Measurements from ENCODE around the gene PSMD2.
A peak's percentile ranks its signal among the peaks of the same experiment; 100 is the strongest.
"Not testable (repeated sequence)": the region's sequence is repeated elsewhere in the genome, so short reads cannot be mapped to it uniquely, and the experiment has no call there.

PSMD2 gene

DNA sequence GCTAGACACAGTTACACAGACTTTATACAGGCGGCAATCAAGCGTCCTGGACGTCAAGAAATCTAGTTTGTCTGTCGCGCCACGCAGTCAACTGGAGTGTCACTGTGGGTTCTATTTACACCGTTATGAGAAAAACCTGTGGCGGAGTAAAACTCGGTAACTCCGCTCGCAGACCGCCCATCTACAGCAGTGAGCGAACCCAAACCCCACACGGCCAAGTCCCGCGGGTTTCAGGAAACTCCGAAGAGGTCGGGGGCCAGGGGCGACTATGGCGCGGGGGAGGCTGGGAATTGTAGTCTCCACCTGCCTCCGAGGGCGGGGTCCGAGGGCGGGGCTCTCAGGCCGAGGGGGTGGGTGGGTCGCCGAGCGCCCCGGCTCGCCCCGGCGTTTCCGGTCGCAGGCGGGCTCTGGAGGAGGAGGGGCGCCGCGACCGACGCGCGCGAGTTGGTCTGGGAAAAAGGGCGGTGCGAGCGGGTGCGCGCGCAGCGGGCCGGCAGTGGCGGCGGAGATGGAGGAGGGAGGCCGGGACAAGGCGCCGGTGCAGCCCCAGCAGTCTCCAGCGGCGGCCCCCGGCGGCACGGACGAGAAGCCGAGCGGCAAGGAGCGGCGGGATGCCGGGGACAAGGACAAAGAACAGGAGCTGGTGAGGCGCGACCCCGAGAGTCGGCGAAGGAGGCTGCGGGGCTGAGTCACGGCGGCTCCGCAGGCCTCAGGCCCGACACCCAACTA is at the start of gene PSMD2:
Gene PSMD2, plus strand, starts transcription at position 483 of the 729 bp plus-strand sequence. Its CDS starts 26 bp downstream, at position 509.
- DNase-seq (ENCODE audit: low spot score): peak; percentile 99

DNA sequence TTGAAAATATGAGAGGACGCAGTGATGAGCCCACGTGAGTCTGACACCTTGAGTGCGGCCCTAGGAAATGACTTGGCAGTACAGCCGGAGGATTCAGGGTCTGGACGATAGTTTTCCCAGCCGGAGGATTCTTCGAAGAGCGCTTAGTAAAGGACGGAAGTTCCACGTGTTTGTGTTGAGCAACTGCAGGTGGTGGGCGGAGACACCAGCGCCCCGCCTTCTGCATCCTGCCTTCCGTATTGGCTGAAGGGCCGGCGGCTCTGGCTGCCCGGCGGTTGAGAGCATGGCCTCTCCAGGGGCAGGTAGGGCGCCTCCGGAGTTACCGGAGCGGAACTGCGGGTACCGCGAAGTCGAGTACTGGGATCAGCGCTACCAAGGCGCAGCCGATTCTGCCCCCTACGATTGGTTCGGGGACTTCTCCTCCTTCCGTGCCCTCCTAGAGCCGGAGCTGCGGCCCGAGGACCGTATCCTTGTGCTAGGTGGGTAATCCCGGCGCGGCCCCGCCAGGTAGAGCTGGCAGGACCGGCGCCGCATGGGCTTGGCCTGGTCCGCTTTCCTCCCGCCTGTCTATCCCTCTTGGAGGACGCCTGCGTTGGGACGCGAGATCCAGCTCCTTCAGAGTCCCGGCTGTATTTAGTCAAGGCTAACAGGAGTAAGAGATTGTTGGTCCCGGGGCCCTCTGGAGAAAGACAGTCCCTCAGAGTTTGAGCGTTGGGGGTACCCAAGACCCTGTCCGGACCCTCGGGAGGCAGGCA is 49.5 kb upstream of the PSMD2 start, which contains the start of gene EEF1AKMT4:
Gene EEF1AKMT4, plus strand, starts transcription at position 261 of the 755 bp plus-strand sequence. Its CDS starts 23 bp downstream, at position 284.
- peak; percentile 97 for DNase-seq (ENCODE audit: low spot score)

DNA sequence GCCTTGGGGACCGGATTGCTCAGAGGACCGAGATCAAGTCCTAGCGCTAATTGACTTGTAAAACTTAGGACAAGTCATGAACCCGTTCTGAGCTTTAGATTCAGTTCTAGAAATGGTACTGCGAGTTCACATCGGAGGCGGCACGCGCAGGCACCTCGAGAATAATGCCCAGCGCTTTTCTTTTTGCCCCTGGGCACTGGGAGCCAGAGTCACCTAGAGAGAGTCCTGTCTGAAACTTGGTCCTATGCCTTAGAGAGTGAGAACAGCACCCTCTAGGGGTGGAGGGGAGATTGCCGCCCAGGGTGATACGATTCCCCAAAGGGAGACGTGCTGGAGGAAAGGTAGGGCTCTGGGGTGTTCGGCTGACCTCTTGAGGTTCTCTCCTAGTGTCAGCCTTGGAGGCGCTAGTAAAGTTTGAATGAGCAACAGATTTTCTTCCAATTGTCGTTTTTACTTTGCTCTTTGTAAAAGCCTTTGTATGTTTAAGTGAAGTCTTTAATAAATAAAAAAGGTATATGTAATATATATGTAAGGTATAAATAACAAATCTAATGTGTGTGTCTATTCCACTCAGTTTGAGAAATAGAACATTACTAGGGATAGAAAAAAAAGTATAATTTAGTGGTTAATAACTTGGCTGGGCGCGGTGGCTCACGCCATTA is 48.7 kb upstream of the PSMD2 start:
- DNase-seq (ENCODE audit: low spot score): peak; percentile 86

DNA sequence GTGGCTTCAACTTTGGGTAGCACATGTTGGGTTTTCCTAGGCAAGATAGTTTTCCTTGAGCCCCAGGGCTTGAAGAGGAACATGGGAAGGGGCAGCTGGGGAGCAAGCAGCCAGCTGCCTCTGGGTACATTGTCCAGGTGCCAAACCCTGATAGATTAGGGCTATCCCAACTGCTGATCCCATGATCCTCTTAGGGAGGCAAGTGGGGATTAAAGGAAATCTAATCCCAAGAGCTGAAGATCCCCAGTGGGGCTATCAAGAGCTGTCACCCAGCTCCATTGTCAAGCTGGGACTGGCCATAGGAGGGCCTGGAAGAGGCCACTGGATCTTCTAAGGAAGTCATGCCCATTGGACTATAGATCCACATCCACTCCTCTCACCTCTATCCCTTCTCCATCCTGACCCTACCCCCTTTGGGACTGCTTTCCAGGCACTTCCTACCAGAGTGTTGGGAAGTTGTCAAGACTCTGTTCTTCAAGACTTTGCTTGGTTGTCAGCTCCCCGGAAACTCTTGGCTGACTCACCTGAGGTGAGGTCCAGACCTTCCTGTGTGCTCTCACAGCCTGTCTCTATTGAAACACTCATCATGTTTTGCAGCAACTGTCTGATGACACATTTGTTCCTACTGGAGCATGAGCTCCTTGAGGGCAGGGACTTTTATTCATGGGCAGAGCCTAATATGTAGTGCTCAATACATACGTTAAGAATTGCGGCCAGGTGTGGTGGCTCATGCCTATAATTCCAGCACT is 43.6 kb upstream of the PSMD2 start:
- DNase-seq (ENCODE audit: low spot score): no peak

DNA sequence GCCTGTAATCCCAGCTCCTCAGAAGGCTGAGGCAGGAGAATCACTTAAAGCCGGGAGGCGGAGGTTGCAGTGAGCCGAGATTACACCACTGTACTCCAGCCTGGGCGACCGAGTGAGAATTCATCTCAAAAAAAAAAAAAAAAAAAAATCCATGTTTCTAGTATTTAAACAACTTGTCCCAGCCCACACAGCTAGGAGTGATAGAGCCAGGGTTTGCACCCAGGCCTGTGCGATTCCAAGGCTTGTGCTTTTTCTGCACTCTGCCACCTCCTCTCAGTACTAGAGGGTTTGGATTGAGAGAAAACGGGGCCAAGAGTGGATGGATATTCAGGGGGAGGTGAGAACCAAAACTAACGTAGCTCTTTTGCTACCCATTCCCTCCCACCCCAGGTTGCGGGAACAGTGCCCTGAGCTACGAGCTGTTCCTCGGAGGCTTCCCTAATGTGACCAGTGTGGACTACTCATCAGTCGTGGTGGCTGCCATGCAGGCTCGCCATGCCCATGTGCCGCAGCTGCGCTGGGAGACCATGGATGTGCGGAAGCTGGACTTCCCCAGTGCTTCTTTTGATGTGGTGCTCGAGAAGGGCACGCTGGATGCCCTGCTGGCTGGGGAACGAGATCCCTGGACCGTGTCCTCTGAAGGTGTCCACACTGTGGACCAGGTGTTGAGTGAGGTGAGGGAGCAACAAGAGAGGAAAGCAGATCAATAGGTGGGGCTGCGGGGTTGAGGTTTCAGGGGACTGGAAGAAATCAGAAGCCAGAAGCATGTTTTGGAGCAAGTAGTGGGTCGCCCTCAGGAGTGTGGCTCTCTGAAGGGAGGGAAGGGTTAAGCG is 41.7 kb upstream of the PSMD2 start:
- no peak for DNase-seq (ENCODE audit: low spot score)

DNA sequence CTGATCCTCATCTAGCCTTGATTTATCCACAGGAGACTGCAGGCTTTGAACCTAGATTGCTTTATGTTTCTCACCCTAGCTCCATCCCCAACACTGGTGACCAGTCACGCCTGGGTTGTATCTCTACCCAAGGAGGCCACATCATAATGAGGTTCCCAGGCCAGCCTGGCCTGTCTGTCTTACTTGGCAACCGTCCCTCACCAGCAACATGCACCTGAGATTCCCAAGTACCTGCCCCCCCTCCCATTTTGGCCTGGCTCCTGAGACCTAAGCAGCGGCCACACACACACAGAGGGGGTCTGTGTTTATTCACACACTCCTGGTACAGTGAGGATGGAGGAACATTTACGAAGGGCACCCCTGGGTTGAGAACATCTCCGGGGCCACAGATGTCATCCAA is 40.1 kb upstream of the PSMD2 start:
- DNase-seq (ENCODE audit: low spot score): no peak

DNA sequence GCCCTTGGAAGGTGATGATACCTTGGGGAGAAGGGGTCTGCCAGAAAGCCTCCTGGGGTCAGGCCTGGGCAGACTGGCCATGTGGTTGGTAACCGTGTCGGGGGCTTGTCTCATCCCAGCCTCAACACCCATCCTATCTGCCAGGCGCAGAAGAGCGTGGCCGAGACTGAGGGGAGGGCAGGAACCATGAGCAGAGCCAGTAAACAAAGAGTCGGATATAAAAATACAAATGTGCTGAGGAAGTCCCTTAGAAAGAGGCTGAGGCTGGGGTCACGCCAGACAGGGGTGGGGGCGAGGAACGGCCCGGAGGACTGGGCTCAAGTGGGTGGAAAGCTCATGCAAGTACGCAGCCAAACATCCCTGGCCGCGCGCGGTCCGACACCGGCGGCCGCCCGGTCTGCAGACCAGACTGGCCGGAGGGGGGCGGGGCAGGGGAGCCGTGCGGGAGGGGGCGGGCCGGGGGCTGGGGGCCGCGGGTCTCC is 39.6 kb upstream of the PSMD2 start:
- DNase-seq (ENCODE audit: low spot score): no peak

DNA sequence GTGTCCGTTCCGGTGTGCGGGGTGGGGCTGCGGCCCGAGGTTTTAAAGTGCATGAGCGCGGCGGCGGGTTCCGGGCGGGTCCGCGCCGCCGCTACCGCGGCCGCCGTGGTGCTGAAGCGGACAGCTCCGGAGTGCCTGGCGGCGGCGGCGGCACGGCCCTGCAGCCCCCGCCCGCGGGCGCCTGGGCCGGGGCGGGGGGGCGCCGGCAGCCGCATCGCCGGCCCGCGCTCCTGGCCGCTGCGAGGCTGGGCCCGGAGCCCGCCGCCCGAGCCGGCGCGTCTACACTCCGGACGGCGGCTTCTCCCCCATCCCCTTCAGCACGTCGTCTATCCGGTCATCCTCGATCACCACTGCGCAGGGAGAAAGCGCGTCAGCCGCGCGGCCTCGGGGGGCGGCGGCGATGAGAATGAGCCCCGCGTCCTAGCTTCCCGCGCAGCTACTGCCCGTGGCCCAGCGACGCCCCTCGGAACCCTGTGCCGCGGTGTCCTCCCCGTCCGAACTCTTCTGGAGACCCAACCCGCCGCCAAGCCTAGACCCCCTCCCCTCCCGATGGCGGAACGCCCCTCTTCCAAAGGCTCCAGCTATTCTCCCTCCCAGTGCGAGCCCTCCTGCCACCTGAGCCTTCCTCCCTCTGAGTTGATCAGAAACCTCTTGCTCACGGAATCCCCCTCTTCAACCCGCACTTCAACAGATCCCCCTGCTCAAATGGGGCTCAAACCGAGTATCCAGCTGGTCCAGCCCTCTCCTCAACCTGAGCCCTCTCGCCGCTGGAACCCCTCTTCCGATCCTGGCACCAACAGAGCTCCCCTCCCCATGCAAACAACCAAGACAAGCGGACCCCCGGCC is 38.9 kb upstream of the PSMD2 start:
- DNase-seq (ENCODE audit: low spot score): peak; percentile 89

DNA sequence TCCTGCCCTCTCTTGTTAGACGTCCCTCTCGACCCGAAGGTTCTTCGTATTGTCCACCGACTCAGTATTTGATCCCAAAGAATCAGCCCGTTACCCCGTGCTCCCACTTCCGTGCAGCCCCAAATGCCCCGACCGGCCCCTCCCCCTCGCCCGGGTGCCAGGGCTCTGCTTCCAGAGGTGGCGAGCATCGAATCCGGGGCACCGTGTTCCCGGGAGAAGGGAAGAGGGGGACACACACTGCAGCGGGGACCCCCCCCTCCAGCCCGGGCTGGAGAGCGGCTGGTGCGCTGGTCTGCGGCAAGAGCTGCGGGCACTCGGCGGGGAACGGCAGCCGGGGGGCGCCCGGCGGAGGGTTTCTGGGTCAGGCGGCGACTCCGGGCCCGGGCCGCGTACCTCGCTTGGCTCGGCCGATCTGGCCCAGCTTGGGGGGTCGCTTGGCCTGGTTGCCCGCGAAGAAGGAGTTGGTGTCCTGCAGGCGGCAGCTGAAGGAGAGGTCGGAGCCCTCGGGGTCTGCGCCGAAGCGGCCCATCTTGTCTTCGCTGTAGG is 38.2 kb upstream of the PSMD2 start:
- no peak for DNase-seq (ENCODE audit: low spot score)

DNA sequence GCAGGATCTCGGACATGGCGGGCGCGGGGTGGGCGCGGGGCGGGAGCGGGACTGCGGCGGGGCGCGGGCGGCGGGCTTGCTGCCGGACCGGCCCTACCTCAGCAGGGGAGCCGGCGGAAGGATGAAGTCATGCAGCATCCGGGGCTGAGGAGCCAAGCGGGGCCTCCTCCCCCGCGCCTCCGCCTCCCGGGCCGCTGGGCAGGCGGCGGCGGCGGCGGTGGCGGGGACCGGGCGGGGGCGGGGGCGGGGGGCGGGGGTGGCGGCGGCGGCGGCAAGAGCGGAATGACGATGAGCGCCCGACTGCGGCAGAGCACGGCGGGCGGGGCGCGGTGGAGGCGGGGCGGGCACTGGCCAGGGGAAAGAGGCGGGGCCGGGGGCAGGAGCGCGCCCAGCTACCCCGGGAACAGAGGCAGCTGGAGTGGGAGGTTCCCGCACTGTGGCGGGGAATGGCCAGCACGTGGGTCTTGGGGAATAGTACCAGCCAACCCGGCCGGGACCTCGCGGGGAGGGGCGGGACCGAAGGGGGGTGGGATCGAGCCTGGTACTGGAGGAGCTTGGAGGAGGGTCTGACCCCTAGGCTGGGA is 37.7 kb upstream of the PSMD2 start, which contains the start of gene CAMK2N2:
Gene CAMK2N2, minus strand, starts transcription at position 284 of the 584 bp plus-strand sequence. Its CDS starts 268 bp downstream, at position 16.
- DNase-seq (ENCODE audit: low spot score): peak; percentile 83

DNA sequence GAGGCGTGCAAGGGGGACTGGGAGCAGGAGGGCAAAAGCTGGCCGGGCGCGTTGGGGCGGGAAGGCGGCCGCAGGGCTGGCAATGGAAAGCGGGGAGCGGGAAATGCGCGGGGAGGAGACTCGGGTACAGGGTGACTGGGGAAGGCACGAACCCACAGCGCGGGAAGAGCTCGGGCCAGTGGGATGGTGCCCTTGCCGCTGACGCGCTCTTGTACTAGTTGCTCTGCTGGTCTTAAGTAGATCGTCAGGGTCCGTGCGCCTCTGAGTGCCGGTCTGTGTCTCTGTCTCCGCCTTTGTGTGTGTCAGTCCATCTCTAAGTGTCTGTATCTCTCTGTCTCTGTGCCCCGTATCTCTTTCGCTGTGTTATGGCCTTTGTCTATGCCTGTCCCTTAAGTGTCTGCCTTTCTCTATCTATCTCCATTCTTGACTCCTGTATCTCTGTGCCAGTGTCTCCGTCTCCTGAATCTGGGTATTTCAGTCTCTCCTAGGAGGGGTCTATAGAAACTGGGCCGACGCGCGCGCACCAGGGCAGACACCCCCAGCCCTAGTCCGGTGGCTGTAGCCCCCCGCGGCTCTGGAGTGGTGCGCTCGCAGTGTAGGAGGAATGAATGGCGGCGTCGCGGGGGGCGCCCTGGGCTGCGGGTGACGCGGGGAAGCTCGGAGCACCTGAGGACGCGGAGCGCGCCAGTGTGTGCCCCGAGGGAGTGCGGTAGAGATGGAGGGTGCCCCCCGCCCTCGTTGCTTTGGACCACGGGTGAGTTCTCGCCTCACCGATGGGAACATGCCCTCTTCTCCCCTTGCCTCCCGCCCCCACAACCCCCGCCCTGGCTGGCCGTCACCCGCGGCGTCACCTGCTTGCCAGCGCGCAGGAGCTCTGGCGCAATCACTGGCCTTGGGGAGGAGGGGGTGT is 36.9 kb upstream of the PSMD2 start:
- DNase-seq (ENCODE audit: low spot score): peak; percentile 51

DNA sequence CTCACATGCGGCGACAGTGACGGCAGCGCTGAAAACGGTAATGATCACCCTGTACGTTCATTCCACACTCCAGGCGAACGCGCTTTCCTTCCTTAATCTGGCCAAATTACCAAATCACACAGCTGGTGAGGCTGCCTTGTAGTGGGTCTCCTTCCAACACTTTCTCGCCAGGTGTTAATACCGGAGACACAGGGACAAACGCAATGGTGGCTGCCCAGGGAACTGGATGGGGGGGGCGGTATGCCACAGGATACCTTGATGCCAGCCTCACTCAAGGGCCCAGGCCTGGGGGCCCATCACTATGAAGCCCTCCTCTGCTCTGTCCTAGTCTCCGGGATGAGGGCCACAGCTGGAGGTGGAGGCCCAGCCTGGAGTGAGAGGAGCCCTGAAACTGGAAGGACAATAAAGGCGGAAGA is 36.3 kb upstream of the PSMD2 start:
- DNase-seq (ENCODE audit: low spot score): no peak

DNA sequence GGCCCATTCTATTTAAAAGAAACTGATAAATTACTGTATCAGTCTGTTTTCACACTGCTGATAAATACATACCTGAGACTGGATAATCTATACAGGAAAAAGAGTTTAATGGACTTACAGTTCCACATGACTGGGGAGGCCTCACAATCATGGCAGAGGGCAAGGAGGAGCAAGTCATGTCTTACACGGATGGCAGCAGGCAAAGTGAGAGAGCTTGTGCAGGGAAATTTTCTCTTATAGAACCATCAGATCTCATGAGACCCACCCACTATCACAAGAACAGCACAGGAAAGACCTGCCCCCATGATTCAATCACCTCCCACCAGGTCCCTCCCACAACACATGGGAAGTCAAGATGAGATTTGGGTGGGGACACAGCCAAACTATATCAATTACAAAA is 31.8 kb upstream of the PSMD2 start:
- DNase-seq (ENCODE audit: low spot score): not testable (repeated sequence)

DNA sequence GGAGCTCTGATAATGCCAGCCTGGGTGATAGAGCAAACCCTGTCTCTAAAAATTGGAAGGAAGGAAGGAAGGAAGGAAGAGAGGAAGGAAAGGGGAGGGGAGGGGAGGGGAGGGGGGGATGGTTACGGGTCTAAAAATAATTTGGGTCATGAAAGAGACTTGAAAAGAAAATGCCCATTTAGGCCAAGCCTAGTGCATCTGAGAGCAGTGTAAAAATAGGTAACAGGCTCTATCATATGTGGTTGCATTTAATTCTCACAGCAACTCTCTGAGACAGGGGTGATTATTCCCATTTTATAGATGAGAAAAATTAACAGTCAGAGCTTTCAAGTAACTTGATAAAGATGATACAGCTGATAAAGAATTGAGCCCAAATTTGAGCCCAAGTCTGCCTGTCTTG is 26.8 kb upstream of the PSMD2 start:
- DNase-seq (ENCODE audit: low spot score): no peak

DNA sequence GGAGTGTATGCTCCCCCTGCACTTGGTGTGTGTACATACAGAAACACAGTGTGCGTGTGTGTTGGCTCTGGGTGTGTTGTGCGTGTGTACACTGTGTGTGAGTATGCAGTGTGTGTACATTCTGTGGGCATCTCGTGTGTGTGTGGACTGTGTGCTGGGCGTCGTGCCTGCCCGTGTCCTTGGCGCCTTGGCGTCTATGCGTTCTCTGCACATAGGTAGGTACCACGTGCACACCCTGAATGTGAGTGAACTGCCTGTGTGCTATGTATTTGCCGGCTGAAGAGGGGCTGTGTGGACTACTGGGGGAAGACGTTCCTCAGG is 23.7 kb upstream of the PSMD2 start:
- DNase-seq (ENCODE audit: low spot score): no peak

DNA sequence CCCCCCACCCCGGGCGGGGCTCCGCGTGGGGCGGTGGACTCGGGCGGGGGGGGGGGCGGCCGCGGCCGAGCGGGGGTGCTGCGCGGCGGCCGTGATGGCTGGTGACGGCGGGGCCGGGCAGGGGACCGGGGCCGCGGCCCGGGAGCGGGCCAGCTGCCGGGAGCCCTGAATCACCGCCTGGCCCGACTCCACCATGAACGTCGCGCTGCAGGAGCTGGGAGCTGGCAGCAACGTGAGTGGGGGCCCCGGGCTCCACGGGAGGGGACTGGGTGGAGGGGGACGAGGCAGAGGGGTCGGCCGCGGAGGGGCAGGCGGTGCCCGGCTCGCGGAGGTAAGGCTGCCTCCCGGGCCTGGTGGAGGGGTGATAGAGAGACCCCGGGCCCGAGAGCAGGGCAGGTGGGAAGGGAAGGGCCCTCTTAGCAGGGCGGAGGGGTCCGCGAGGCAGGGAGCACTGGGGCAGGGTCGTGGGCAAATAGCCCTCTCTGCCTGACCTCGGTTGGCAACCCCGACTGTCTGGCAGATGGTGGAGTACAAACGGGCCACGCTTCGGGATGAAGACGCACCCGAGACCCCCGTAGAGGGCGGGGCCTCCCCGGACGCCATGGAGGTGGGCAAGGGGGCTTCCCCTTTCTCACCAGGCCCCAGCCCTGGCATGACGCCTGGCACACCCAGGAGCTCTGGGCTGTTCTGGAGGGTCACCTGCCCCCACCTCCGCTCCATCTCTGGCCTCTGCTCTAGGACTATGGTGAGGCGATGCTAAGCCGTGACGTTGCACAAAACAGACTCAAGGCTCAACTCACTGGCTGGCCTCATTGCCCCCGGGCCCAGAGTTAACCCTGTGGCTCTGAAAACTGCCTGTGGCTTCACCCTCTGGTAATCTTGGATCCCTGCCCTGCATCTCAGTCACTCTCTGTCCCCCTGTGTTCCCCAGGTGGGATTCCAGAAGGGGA is 22.8 kb upstream of the PSMD2 start, which contains the start of gene ECE2:
Gene ECE2, plus strand, starts transcription at position 62 of the 950 bp plus-strand sequence. Its CDS starts 132 bp downstream, at position 194.
- peak; percentile 81 for DNase-seq (ENCODE audit: low spot score)

DNA sequence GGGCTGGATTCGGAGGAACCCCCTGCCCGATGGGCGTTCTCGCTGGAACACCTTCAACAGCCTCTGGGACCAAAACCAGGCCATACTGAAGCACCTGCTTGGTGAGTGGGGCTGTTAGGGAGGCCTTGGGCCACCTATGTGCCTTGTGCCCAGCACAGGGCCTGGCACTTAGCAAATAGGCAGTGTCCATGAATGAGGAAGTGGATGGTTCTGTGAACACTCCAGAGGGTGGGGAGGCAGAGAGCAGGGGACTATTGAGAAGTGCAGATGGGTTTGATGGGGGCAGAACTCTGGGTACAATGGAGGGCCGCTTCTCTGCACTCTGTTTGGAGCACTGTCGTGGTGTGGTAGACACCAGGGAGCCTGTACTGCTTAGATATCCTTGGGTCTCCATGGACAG is 21.7 kb upstream of the PSMD2 start:
- DNase-seq (ENCODE audit: low spot score): no peak
